Measurements from ENCODE around the gene ZCCHC10.
"Not testable (repeated sequence)": the region's sequence is repeated elsewhere in the genome, so short reads cannot be mapped to it uniquely, and the experiment has no call there.

Gene ZCCHC10

DNA sequence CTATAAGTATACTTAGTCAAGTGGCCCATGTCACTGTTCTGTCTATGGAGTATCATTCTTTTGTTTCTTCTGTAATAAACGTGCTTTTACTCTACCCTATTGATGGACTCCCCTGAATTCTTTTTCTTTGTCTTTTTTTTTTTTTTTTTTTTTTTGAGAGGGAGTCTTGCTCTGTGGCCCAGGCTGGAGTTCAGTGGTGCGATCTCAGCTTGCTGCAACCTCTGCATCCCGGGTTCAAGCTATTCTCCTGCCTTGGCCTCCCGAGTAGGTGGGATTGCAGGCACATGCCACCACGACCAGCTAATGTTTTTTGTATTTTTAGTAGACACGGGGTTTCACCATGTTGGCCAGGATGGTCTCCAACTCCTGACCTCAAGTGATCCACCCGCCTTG lies 53.9 kb downstream of the ZCCHC10 start:
- H3K36me3 Mint-ChIP-seq (ENCODE audit: low read depth); H3K4me3 Mint-ChIP-seq; H3K27me3 Mint-ChIP-seq: not testable (repeated sequence)

DNA sequence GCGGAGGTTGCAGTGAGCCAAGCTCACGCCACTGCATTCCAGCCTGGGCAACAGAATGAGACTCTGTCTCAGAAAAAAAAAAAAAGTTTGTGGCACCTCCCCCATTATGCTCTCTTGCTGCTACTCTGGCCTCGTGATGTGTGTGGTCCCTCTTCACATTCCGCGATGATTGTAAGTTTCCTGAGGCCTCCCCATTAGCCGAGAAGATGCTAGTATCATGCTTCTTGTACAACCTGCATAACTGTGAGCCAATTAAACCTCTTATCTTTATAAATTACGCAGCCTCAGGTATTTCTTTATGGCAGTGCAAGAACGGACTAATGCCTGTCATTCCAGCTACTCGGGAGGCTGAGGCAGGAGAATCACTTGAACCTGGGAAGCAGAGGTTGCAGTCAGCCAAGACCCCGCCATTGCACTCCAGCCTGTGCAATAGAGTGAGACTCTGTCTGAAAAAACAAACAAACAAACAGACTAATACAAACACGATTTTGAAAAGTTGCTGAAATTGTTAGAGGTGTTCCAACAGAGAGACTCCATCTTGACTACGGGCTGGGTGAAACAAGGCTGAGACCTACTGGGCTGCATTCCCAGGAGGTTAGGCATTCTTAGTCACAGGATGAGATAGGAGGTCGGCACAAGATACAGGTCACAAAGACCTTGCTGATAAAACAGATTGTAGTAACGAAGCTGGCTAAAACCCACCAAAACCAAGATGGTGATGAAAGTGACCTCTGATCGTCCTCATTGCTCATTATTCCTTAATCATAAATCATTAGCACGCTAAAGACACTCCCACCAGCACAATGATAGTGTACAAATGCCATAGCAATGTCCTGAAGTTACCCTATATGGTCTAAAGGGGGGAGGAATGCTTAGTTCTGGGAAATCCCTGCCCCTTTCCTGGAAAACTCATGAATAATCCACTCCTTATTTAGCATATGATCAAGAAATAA lies 54.6 kb downstream of the ZCCHC10 start:
- H3K36me3 Mint-ChIP-seq (ENCODE audit: low read depth) = no peaks in the 10 kb centered on the region
- H3K9me3 Mint-ChIP-seq = peaks cover under 1% of the 10 kb centered on the region
- no peaks in the 10 kb centered on the region for H3K27me3 Mint-ChIP-seq
- no peaks in the 10 kb centered on the region for H3K4me1 Mint-ChIP-seq (ENCODE audit: low read depth)
- no peak overlapping the region for H3K4me3 Mint-ChIP-seq
- DNase-seq = no peak
- H3K27ac Mint-ChIP-seq = no peak overlapping the region

More for the DNA sequence above, 53.9 kb downstream of the ZCCHC10 start:
- H3K27ac Mint-ChIP-seq; H3K4me1 Mint-ChIP-seq (ENCODE audit: low read depth); DNase-seq; H3K9me3 Mint-ChIP-seq: not testable (repeated sequence)

DNA sequence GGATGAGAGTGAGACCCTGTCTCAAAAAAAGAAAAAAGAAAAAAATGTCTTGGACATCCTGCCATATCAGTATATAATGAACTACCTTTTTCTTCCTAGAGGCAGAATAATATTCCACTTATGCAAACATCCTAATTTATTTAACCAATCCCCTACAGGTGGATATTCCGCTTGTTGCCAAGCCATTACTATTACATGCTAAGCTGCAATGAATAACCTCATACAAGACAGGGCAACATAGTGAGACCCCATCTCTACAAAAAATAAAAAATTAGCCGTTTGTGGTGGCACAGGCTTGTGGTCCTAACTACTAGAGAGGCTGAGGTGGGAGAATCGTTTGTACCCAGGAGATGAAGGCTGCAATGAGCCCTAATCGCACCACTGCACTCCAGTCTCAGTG lies 61.2 kb downstream of the ZCCHC10 start:
- no peak for DNase-seq
- Mint-ChIP-seq H3K9me3 (no peaks in the 10 kb centered on the region), H3K4me1 (ENCODE audit: low read depth) (peaks cover 23% of the 10 kb centered on the region), H3K27me3 (no peaks in the 10 kb centered on the region), H3K27ac (no peak overlapping the region), H3K4me3 (no peak overlapping the region), H3K36me3 (ENCODE audit: low read depth) (peaks cover 13% of the 10 kb centered on the region)

DNA sequence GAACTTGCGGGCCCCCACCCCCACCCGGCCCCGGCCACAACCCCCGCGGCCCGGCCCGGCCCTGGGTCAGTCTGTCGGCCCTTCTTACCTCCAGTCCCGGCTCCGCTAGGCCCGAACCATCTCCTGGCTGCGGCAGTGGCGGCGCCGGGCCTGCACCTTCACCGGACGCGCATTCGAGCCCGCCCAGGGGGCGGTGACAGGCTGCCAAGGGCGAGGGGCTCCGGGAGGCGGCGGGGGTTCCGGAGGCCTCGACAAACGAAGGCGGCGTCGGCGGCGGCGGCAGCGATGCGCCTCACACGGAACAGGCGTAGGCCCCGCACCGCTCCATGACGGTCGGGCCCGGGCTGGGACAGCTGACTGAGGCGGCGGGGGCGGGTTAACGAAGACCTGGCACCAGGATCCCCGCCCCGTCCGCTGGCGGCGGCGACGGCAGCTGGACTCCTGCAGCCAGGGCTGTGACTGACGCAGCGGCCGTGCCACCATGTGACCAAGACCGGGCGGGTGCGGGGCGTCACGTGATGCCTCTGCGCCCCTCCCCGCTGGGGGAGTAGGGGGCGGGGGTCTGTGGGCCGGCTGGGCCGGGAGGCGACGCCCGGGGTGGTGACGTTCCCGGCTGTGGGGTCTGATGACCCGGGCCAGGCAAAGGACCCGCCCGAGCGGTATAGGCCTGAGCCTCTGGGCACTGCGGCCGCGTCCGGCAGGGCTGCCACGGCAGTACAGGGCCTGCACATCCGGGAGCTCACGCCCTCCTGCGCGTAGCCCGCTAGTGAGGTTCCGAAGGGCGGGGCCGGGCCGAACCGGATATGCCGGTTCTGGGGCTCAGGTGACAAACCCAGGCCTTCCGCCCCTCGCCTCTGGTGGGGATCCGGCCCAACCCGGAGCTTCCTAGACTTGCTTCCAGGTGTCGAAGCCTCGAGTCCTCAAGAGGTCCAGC lies 62.9 kb downstream of the ZCCHC10 start, which contains the start of gene AFF4:
AFF4 (minus strand) TSS at position 464 of the 934 bp plus-strand sequence. CDS start 26,445 bp downstream, outside the sequence.
- Mint-ChIP-seq H3K36me3 (ENCODE audit: low read depth) (peaks cover 27% of the 10 kb centered on the region), H3K27me3 (no peaks in the 10 kb centered on the region), H3K9me3 (no peaks in the 10 kb centered on the region), H3K4me3 (peak within 1 kb of the TSS; percentile 96), H3K4me1 (ENCODE audit: low read depth) (peaks cover 34% of the 10 kb centered on the region), H3K27ac (peak within 1 kb of the TSS; percentile 99)
- DNase-seq = peak; percentile 94

DNA sequence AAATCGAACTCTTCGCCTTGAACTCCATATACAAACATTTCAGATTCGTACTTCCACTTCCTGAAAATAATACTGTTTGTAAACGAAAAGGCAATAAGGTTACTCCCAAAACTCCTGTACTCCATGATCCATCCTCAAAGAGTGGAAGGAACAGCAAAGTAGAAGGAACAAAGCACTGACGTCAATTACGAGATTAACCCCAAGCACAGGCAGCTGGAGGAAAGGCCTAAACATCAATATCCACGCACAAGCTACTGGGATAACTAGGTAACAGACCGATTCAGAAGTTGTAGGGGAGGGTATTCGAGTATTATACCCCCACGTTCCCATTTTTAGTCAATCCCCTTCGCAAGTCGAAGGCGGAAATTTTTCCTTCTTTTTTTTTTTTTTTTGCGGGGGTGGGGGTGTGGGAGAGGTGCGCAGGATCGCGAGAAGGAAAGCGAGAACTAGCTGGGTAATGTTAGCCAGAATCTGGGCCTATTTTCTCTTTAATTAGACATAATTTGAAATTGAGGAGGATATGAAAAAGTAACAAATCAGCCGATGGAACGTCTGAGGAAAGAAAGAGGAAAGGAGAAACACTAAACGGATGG lies 63.8 kb downstream of the ZCCHC10 start:
- H3K4me1 Mint-ChIP-seq (ENCODE audit: low read depth) = peaks cover 40% of the 10 kb centered on the region
- H3K4me3 Mint-ChIP-seq = peak overlapping the region; percentile 96
- peak overlapping the region; percentile 99 for H3K27ac Mint-ChIP-seq
- H3K9me3 Mint-ChIP-seq = no peaks in the 10 kb centered on the region
- H3K27me3 Mint-ChIP-seq = no peaks in the 10 kb centered on the region
- DNase-seq = no peak
- H3K36me3 Mint-ChIP-seq (ENCODE audit: low read depth) = peaks cover 31% of the 10 kb centered on the region

DNA sequence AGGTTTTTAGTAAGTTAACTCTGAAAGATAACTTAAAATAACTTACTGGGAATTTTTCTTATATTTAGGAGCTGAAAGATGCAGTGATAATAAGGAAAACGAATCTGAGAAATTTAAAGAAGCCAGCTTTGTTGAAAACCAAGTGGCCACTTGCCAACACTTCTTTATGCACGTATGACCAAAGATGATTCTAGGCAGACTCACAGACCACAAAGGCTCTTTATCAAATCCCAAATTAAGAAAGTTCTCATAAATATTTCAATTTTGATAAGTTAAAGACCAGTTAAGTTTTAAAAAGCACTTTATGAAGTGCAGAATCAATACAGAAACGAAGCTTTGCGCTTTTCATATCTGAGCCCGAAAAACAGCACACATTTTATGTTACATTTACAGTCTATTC lies 64.5 kb downstream of the ZCCHC10 start:
- Mint-ChIP-seq H3K27me3 (no peaks in the 10 kb centered on the region), H3K36me3 (ENCODE audit: low read depth) (peaks cover 31% of the 10 kb centered on the region), H3K4me3 (peak overlapping the region; percentile 96), H3K4me1 (ENCODE audit: low read depth) (peaks cover 40% of the 10 kb centered on the region), H3K27ac (peak overlapping the region; percentile 99), H3K9me3 (no peaks in the 10 kb centered on the region)
- DNase-seq = no peak

DNA sequence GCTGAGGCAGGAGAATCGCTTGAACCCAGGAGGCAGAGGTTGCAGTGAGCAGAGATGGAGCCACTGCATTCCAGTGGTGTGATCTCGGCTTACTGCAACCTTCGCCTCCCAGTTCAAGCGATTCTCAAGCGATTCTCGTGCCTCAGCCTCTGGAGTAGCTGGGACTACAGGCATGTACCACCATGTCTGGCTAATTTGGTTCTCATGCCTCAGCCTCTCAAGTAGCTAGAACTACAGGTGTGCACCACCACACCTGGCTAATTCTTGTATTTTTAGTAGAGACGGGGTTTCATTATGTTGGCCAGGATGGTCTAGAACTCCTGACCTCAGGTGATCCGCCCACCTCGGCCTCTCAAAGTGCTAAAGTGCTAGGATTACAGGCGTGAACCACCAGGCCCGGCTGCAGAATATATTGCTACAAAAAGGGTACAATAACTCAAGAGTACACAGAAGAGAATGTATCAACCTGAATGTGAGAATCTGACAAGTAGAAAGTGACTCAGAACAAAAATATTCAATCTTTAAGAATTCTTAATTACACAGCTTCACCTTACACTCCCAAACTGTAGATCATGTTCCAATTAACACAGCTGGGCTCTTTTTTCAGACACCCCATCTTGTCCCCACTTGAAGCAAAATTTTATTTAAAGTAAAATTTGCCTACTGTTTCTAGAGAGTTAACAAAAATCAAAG lies 65.1 kb downstream of the ZCCHC10 start:
- not testable (repeated sequence) for H3K27me3 Mint-ChIP-seq, H3K9me3 Mint-ChIP-seq, DNase-seq
- peak overlapping the region; percentile 99 for H3K27ac Mint-ChIP-seq
- H3K4me1 Mint-ChIP-seq (ENCODE audit: low read depth) = peaks cover 44% of the 10 kb centered on the region
- peak overlapping the region; percentile 96 for H3K4me3 Mint-ChIP-seq
- peaks cover 32% of the 10 kb centered on the region for H3K36me3 Mint-ChIP-seq (ENCODE audit: low read depth)

DNA sequence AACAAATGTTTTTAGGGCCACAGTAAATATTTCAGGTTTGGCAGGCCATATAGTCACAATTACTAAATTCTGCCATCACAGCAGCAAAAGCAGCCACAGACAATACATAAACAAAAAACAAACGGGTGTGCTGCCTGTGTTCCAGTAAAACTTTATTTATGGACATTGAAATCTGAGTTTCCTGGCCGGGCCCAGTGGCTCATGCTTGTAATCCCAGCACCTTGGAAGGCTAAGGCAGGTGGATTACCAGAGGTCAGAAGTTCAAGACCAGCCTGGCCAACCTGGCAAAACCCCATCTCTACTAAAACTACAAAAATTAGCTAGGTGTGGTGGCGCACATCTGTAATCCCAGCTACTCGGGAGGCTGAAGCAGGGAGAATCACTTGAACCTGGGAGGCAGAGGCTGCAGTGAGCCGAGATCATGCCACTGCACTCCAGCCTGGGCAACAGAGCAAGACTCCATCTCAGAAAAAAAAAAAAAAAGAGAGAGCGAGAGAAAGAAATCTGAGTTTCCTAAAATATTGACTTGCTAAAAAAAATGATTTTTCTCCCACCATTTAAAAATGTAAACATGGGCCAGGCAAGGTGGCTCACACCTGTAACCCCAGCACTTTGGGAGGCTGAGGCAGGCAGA lies 70.1 kb downstream of the ZCCHC10 start:
- Mint-ChIP-seq H3K36me3 (ENCODE audit: low read depth) (peaks cover 43% of the 10 kb centered on the region), H3K4me1 (ENCODE audit: low read depth) (peaks cover 63% of the 10 kb centered on the region)
- DNase-seq, H3K27me3 Mint-ChIP-seq, H3K27ac Mint-ChIP-seq, H3K9me3 Mint-ChIP-seq, H3K4me3 Mint-ChIP-seq: not testable (repeated sequence)

DNA sequence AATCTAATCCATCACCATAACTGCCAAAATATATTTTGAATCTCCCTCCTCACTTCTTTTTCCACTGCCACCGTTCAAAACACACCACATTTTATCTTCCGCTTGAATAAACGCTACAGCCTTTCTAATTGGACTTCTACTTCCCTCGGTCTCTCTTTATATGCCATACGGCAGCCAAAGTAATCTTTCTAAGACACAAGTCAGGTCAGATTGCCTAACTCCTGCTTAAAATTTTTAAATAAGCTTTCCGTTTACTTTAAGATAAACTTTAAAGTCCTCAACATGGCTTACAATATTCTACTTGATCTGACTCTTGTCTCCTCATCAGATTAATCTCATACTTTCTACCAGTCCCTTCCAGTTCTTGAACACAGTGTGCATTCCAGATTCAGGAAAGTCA lies 72.6 kb downstream of the ZCCHC10 start:
- Mint-ChIP-seq H3K4me1 (ENCODE audit: low read depth) (peaks cover 55% of the 10 kb centered on the region), H3K27me3 (no peaks in the 10 kb centered on the region), H3K9me3 (no peaks in the 10 kb centered on the region), H3K4me3 (no peak overlapping the region), H3K36me3 (ENCODE audit: low read depth) (peaks cover 43% of the 10 kb centered on the region), H3K27ac (peak overlapping the region; percentile 0)
- DNase-seq = no peak

DNA sequence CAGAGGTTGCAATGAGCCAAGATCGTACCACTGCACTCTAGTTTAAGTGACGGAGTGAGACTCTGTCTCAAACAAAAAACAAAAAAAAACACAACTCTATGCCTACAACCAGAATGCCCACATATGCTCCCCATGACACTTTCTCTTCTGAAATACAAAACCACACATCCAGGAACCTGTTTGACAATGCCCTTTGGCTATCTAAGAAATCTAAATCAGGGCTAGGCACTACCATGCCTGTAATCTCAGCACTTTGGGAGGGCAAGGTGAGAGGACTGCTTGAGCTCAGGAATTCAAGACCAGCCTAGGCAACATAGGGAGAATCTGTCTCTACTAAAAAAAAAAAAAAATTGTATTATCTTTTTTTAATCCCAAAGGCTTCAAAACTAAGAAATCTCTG lies 73.5 kb downstream of the ZCCHC10 start:
- H3K27me3 Mint-ChIP-seq = no peaks in the 10 kb centered on the region
- H3K9me3 Mint-ChIP-seq = no peaks in the 10 kb centered on the region
- H3K4me1 Mint-ChIP-seq (ENCODE audit: low read depth) = peaks cover 57% of the 10 kb centered on the region
- peaks cover 43% of the 10 kb centered on the region for H3K36me3 Mint-ChIP-seq (ENCODE audit: low read depth)
- H3K4me3 Mint-ChIP-seq = no peak overlapping the region
- peak overlapping the region; percentile 73 for H3K27ac Mint-ChIP-seq
- no peak for DNase-seq

DNA sequence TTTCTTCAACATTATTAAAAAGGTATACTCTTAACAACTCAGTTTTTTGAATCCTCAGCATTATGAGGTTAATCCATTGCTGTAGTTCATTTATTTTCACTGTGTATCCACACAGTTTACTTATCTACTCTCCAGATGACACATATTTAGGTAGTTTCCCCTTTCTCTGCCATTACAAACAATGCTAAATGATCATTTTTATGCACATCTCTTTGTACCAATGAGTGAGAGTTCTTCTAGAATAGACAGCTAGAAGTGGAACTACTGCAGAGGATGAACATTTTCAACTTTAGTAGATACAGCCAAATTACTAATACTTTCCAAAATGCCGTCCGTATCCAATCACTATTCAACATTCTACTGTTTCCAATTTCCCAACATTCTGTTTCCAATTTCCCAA lies 74.5 kb downstream of the ZCCHC10 start:
- H3K4me3 Mint-ChIP-seq = no peak overlapping the region
- H3K27ac Mint-ChIP-seq = no peak overlapping the region
- H3K4me1 Mint-ChIP-seq (ENCODE audit: low read depth) = peaks cover 60% of the 10 kb centered on the region
- no peaks in the 10 kb centered on the region for H3K27me3 Mint-ChIP-seq
- H3K36me3 Mint-ChIP-seq (ENCODE audit: low read depth) = peaks cover 47% of the 10 kb centered on the region
- DNase-seq = no peak
- no peaks in the 10 kb centered on the region for H3K9me3 Mint-ChIP-seq

DNA sequence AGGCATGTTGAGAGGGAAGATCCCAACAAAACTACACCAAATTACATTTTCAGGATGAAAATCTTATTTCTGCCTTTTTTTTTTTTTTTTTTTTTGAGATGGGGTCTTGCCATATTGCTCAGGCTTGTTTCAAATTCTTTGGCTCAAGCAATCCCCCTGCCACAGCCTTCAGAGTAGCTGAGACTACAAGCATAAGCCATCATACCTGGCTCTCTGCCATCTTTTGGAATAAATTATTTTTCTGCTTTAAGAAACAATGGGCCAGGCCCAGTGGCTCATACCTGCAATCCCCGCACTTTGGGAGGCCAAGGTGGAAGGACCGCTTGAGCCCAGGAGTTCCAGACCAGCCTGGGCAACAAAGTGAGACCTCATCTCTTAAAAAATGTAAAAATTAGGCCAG lies 77.2 kb downstream of the ZCCHC10 start:
- DNase-seq = no peak
- H3K36me3 Mint-ChIP-seq (ENCODE audit: low read depth) = peaks cover 38% of the 10 kb centered on the region
- no peak overlapping the region for H3K4me3 Mint-ChIP-seq
- H3K9me3 Mint-ChIP-seq = no peaks in the 10 kb centered on the region
- no peaks in the 10 kb centered on the region for H3K27me3 Mint-ChIP-seq
- H3K27ac Mint-ChIP-seq = no peak overlapping the region
- H3K4me1 Mint-ChIP-seq (ENCODE audit: low read depth) = peaks cover 64% of the 10 kb centered on the region

DNA sequence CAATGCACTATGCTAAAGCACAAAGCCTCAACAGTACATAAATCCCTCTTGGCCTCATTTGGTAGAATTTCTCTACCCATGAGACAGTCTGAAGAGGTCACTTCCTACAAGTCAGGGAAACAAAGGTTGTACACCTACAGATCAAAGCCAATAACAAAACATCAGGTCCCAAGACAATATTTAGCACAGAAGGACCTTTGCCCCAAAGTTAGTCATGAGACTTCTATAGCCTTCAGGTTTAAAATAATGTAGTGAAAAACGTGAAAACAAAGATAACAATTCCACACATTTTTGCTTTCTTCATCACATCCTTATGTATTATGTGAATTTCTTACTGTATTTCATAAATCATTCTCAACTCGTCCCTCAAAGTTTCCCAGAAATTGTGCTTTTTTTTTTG lies 78.7 kb downstream of the ZCCHC10 start:
- H3K27me3 Mint-ChIP-seq = no peaks in the 10 kb centered on the region
- H3K36me3 Mint-ChIP-seq (ENCODE audit: low read depth) = peaks cover 36% of the 10 kb centered on the region
- H3K27ac Mint-ChIP-seq = no peak overlapping the region
- peaks cover 66% of the 10 kb centered on the region for H3K4me1 Mint-ChIP-seq (ENCODE audit: low read depth)
- no peak for DNase-seq
- no peak overlapping the region for H3K4me3 Mint-ChIP-seq
- no peaks in the 10 kb centered on the region for H3K9me3 Mint-ChIP-seq
